ENCODE results near the gene SLC38A3.
A peak's percentile ranks its signal among the peaks of the same experiment; 100 is the strongest.

Gene SLC38A3

GRCh38 chr3:50203809-50204803 lies 965 bp upstream of the SLC38A3 start:
- no peak overlapping the region for H3K23ac ChIP-seq (ENCODE audit: low read length in 2 of 2)
- no peak overlapping the region for H2AFZ ChIP-seq (ENCODE audit: low read depth, low read length)
- no peak overlapping the region for H4K8ac ChIP-seq (ENCODE audit: low read length)

GRCh38 chr3:50205413-50206276 lies 574 bp downstream of the SLC38A3 start:
- H3K4me1 ChIP-seq (ENCODE audit: control insufficient read depth, insufficient read depth, low read depth, low read length): peaks cover 23% of the 10 kb centered on the region
- no peaks in the 10 kb centered on the region for H3K36me3 ChIP-seq (ENCODE audit: control insufficient read depth in 1 of 2, insufficient read depth in 2 of 2, low read depth in 1 of 2, low read length in 2 of 2)
- H3K14ac ChIP-seq (ENCODE audit: low read length in 2 of 2): no peak overlapping the region
- H3K4me2 ChIP-seq (ENCODE audit: low read length, poor library complexity, severe bottlenecking): peak overlapping the region; percentile 85
- H3K18ac ChIP-seq (ENCODE audit: low read depth in 1 of 2, low read length in 2 of 2): peak overlapping the region in 1 of 2 experiments; percentile 19
- no peak overlapping the region for H3K23ac ChIP-seq (ENCODE audit: low read length in 2 of 2)
- no peak overlapping the region for H2AFZ ChIP-seq (ENCODE audit: low read depth, low read length)
- H2BK5ac ChIP-seq (ENCODE audit: low read depth, low read length, poor library complexity, severe bottlenecking): no peak overlapping the region
- H4K91ac ChIP-seq (ENCODE audit: low read length): no peak overlapping the region
- H3K79me1 ChIP-seq (replicated peaks; ENCODE audit: low read length, poor library complexity, severe bottlenecking): no peaks in the 10 kb centered on the region
- H3K27me3 ChIP-seq (ENCODE audit: control insufficient read depth in 1 of 2, insufficient read depth in 1 of 2, low read length in 2 of 2): peaks cover 74 to 84% of the 10 kb centered on the region in 2 experiments
- DNase-seq: no peak
- peak overlapping the region in 1 of 2 experiments; percentile 54 for H3K4me3 ChIP-seq (ENCODE audit: insufficient read depth in 1 of 2, low read depth in 1 of 2, low read length in 2 of 2)
- 2% methylated on average over 67 of the region's 67 CpGs for WGBS
- H2BK15ac ChIP-seq (ENCODE audit: low read depth, poor library complexity, severe bottlenecking): peak overlapping the region; percentile 3
- H4K8ac ChIP-seq (ENCODE audit: low read length): peak overlapping the region; percentile 46
- peak overlapping the region in 1 of 2 experiments; percentile 6 for H2BK12ac ChIP-seq (ENCODE audit: low read length in 2 of 2)
- no peak overlapping the region for H2AK5ac ChIP-seq (ENCODE audit: low read length, severe bottlenecking)
- no peak overlapping the region for H2BK120ac ChIP-seq (ENCODE audit: low read depth, low read length)
- H3K9me3 ChIP-seq (ENCODE audit: control insufficient read depth, low read length): no peaks in the 10 kb centered on the region
- no peak overlapping the region for H3K9ac ChIP-seq (ENCODE audit: low read length)
- H3K4ac ChIP-seq (ENCODE audit: low read depth in 1 of 2, low read length in 2 of 2): no peak overlapping the region
- no peak overlapping the region for H3K27ac ChIP-seq (ENCODE audit: low read length, poor library complexity, severe bottlenecking)

More at GRCh38 chr3:50203809-50204803, 965 bp upstream of the SLC38A3 start:
- no peak overlapping the region for H2AK5ac ChIP-seq (ENCODE audit: low read length, severe bottlenecking)
- H3K27me3 ChIP-seq (ENCODE audit: control insufficient read depth in 1 of 2, insufficient read depth in 1 of 2, low read length in 2 of 2): peaks cover 67 to 79% of the 10 kb centered on the region in 2 experiments
- no peak overlapping the region for H2BK12ac ChIP-seq (ENCODE audit: low read length in 2 of 2)
- no peak overlapping the region for H2BK120ac ChIP-seq (ENCODE audit: low read depth, low read length)
- H3K36me3 ChIP-seq (ENCODE audit: control insufficient read depth in 1 of 2, insufficient read depth in 2 of 2, low read depth in 1 of 2, low read length in 2 of 2): no peaks in the 10 kb centered on the region
- no peak overlapping the region for H3K4me2 ChIP-seq (ENCODE audit: low read length, poor library complexity, severe bottlenecking)
- no peaks in the 10 kb centered on the region for H3K9me3 ChIP-seq (ENCODE audit: control insufficient read depth, low read length)
- WGBS: 71% methylated on average over 9 of the region's 12 CpGs
- no peak overlapping the region for H3K14ac ChIP-seq (ENCODE audit: low read length in 2 of 2)
- H2BK5ac ChIP-seq (ENCODE audit: low read depth, low read length, poor library complexity, severe bottlenecking): no peak overlapping the region
- no peak for DNase-seq
- H3K4me3 ChIP-seq (ENCODE audit: insufficient read depth in 1 of 2, low read depth in 1 of 2, low read length in 2 of 2): no peak overlapping the region
- H3K9ac ChIP-seq (ENCODE audit: low read length): no peak overlapping the region
- H3K18ac ChIP-seq (ENCODE audit: low read depth in 1 of 2, low read length in 2 of 2): no peak overlapping the region
- H3K4me1 ChIP-seq (ENCODE audit: control insufficient read depth, insufficient read depth, low read depth, low read length): peaks cover 22% of the 10 kb centered on the region
- H2BK15ac ChIP-seq (ENCODE audit: low read depth, poor library complexity, severe bottlenecking): no peak overlapping the region
- no peak overlapping the region for H3K27ac ChIP-seq (ENCODE audit: low read length, poor library complexity, severe bottlenecking)
- no peak overlapping the region for H4K91ac ChIP-seq (ENCODE audit: low read length)
- no peaks in the 10 kb centered on the region for H3K79me1 ChIP-seq (replicated peaks; ENCODE audit: low read length, poor library complexity, severe bottlenecking)
- H3K4ac ChIP-seq (ENCODE audit: low read depth in 1 of 2, low read length in 2 of 2): no peak overlapping the region

- H4K91ac ChIP-seq (ENCODE audit: low read length): no peak overlapping the region
- H2AK5ac ChIP-seq (ENCODE audit: low read length, severe bottlenecking): no peak overlapping the region
- H3K18ac ChIP-seq (ENCODE audit: low read depth in 1 of 2, low read length in 2 of 2): no peak overlapping the region
- H2AFZ ChIP-seq (ENCODE audit: low read depth, low read length): no peak overlapping the region
- H3K14ac ChIP-seq (ENCODE audit: low read length in 2 of 2): no peak overlapping the region
- no peak overlapping the region for H2BK5ac ChIP-seq (ENCODE audit: low read depth, low read length, poor library complexity, severe bottlenecking)
- H3K4me3 ChIP-seq (ENCODE audit: insufficient read depth in 1 of 2, low read depth in 1 of 2, low read length in 2 of 2): no peak overlapping the region
- no peak overlapping the region for H2BK120ac ChIP-seq (ENCODE audit: low read depth, low read length)
- no peak overlapping the region for H3K9ac ChIP-seq (ENCODE audit: low read length)
- no peak overlapping the region for H3K4me2 ChIP-seq (ENCODE audit: low read length, poor library complexity, severe bottlenecking)
- H3K23ac ChIP-seq (ENCODE audit: low read length in 2 of 2): no peak overlapping the region
- WGBS: 87% methylated on average over 16 of the region's 17 CpGs
- H4K8ac ChIP-seq (ENCODE audit: low read length): no peak overlapping the region
- peaks cover 27% of the 10 kb centered on the region for H3K4me1 ChIP-seq (ENCODE audit: control insufficient read depth, insufficient read depth, low read depth, low read length)
- H3K9me3 ChIP-seq (ENCODE audit: control insufficient read depth, low read length): no peaks in the 10 kb centered on the region
- DNase-seq: no peak
- H3K27ac ChIP-seq (ENCODE audit: low read length, poor library complexity, severe bottlenecking): no peak overlapping the region
- H3K4ac ChIP-seq (ENCODE audit: low read depth in 1 of 2, low read length in 2 of 2): no peak overlapping the region
- no peaks in the 10 kb centered on the region for H3K36me3 ChIP-seq (ENCODE audit: control insufficient read depth in 1 of 2, insufficient read depth in 2 of 2, low read depth in 1 of 2, low read length in 2 of 2)
- no peaks in the 10 kb centered on the region for H3K79me1 ChIP-seq (replicated peaks; ENCODE audit: low read length, poor library complexity, severe bottlenecking)
- no peak overlapping the region for H2BK12ac ChIP-seq (ENCODE audit: low read length in 2 of 2)
- no peak overlapping the region for H2BK15ac ChIP-seq (ENCODE audit: low read depth, poor library complexity, severe bottlenecking)
- peaks cover 62 to 65% of the 10 kb centered on the region in 2 experiments for H3K27me3 ChIP-seq (ENCODE audit: control insufficient read depth in 1 of 2, insufficient read depth in 1 of 2, low read length in 2 of 2)
These were observed 2.4 kb downstream of the SLC38A3 start for GRCh38 chr3:50207359-50208042.

All from mesenchymal stem cell (in vitro differentiated cells and primary cell).